Naive thymus-derived CD4-positive, alpha-beta T cell (primary cell): ENCODE data around the gene DTWD1. TPM values are rescaled to one million over a fixed set of nuclear protein-coding genes. Genes with fewer than 3 reads are reported as not detected.
"Not testable (repeated sequence)": the region's sequence is repeated elsewhere in the genome, so short reads cannot be mapped to it uniquely, and the experiment has no call there.

ENCODE experiments used
- ATAC-seq: fragments of 150-1000 bp; cut with Tn5 transposase; 2 replicates; pipeline ENCODE4 v1.10.0; 2021; ENCODE audit warnings: mild to moderate bottlenecking, moderate library complexity
- CTCF ChIA-PET: fragments of 350-600 bp; sonication (Branson Sonifier 250); formaldehyde crosslinking; loops from one replicate; lab custom pipeline; 2021; ENCODE audit warnings: antibody characterized with exemption; lab: Charles Lee
- POLR2A ChIA-PET: fragments of 350-600 bp; sonication (Branson Sonifier 250); formaldehyde crosslinking; loops from one replicate; lab custom pipeline; 2021; ENCODE audit warnings: antibody characterized with exemption, inconsistent platforms; lab: Charles Lee
- DNase-seq, 9 donors: peaks; one replicate each; pipeline versions ENCODE4 v3.0.0 to v3.0.0-alpha.2; 2020 to 2022; ENCODE audit warnings: mixed read lengths in 1 of 9
- H3K27ac ChIP-seq: one replicate; pipeline ENCODE4 v1.7.0; 2013; ENCODE audit warnings: mild to moderate bottlenecking, low read depth, low read length, moderate library complexity
- H3K27me3 ChIP-seq, 2 donors: one replicate each; pipeline ENCODE4 v1.7.0; 2013; ENCODE audit warnings: low read length in 2 of 2, mild to moderate bottlenecking in 2 of 2, moderate library complexity in 2 of 2; ENCODE audit not compliant: control insufficient read depth in 2 of 2, insufficient read depth in 2 of 2
- H3K36me3 ChIP-seq, 3 experiments: 1 replicate in 2 of 3; 2 replicates in 1 of 3; pipeline ENCODE4 v1.7.0; 2013; ENCODE audit warnings: low read length in 3 of 3, mild to moderate bottlenecking in 3 of 3, moderate library complexity in 1 of 3; ENCODE audit not compliant: insufficient read depth in 3 of 3, control insufficient read depth in 2 of 3
- H3K4me1 ChIP-seq, 2 donors: one replicate each; pipeline ENCODE4 v1.7.0; 2013; ENCODE audit warnings: low read length in 2 of 2, mild to moderate bottlenecking in 2 of 2, moderate library complexity in 1 of 2; ENCODE audit not compliant: control insufficient read depth in 2 of 2, insufficient read depth in 2 of 2
- H3K4me3 ChIP-seq: 2 replicates; pipeline ENCODE4 v1.7.0; 2013; ENCODE audit warnings: mild to moderate bottlenecking, low read length
- H3K9me3 ChIP-seq, 3 experiments: 1 replicate in 2 of 3; 2 replicates in 1 of 3; pipeline ENCODE4 v1.7.0; 2013; ENCODE audit warnings: low read length in 3 of 3; ENCODE audit not compliant: control insufficient read depth in 2 of 3
- H3K27ac Mint-ChIP-seq, 9 donors: one replicate each; pipeline ENCODE4 v1.8.0; 2020 to 2022; ENCODE audit warnings: mixed read lengths in 9 of 9, mild to moderate bottlenecking in 8 of 9, moderate library complexity in 5 of 9, inconsistent platforms in 2 of 9
- H3K27me3 Mint-ChIP-seq, 5 donors: one replicate each; pipeline ENCODE4 v1.8.0; 2021 to 2022; ENCODE audit warnings: mixed read lengths in 5 of 5, mild to moderate bottlenecking in 1 of 5
- H3K36me3 Mint-ChIP-seq, 5 donors: one replicate each; pipeline ENCODE4 v1.8.0; 2020 to 2022; ENCODE audit warnings: mixed read lengths in 5 of 5, mild to moderate bottlenecking in 3 of 5, inconsistent platforms in 1 of 5
- H3K4me1 Mint-ChIP-seq, 7 donors: one replicate each; pipeline ENCODE4 v1.8.0; 2020 to 2022; ENCODE audit warnings: mixed read lengths in 7 of 7, mild to moderate bottlenecking in 3 of 7, inconsistent platforms in 1 of 7
- H3K4me3 Mint-ChIP-seq, 10 donors: one replicate each; pipeline ENCODE4 v1.8.0; 2020 to 2022; ENCODE audit warnings: mild to moderate bottlenecking in 10 of 10, mixed read lengths in 10 of 10, moderate library complexity in 6 of 10, inconsistent platforms in 2 of 10
- H3K9me3 Mint-ChIP-seq, 11 donors: one replicate each; pipeline ENCODE4 v1.8.0; 2020 to 2022; ENCODE audit warnings: mixed read lengths in 11 of 11, mild to moderate bottlenecking in 4 of 11, inconsistent platforms in 1 of 11, moderate library complexity in 1 of 11
- intact Hi-C, 2 donors: fragments of 100-400 bp; cut with micrococcal nuclease; formaldehyde crosslinking; loops; one replicate each; pipeline ENCODE4 v1.15.1; 2023
- polyA plus RNA-seq, 2 donors: library from polyadenylated mRNA; unstranded; fragments of 300-500 nt; fragmentation: Illumina TruSeq; gene quantifications; one replicate each; pipeline ENCODE4 v1.2.3, GENCODE V29; 2021
- total RNA-seq, 6 experiments: library from RNA in 5 of 6; stranded (reverse) in 5 of 6; gene quantifications; 1 replicate in 5 of 6; 2 replicates in 1 of 6; pipeline ENCODE4 v1.2.3 and lab custom pipeline; 2021 to 2026

DTWD1 gene
- total and polyA plus RNA-seq, 7 experiments from 2014 or later = 14.3 to 31.0 (median 21.6) TPM

DNA sequence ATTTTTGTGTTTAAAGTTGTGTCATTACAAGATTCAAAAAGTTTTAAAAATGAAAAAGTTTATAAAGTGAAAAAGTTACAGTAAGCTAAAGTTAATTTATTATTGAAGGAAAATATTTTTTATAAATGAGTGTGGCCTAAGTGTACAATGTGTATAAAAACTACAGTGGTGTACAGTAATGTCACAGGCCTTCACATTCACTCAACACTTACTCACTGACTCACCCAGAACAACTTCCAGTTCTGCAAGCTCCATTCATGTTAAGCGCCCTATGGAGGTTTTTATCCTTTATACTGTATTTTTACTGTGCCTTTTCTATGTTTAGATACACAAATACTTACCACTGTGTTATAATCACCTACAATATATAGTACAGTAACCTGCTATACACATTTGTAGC is 76.3 kb downstream of the DTWD1 start:
- Histone ChIP-seq H3K4me3 (no peak overlapping the region), H3K9me3 (no peaks in the 10 kb centered on the region), H3K27me3 (no peaks in the 10 kb centered on the region), H3K4me1 (no peaks in the 10 kb centered on the region), H3K27ac (no peak overlapping the region), H3K36me3 (no peaks in the 10 kb centered on the region)
- Mint-ChIP-seq H3K27me3 (peaks cover 0 to 11% (median 0%) of the 10 kb centered on the region in 5 donors), H3K4me1 (no peaks in the 10 kb centered on the region), H3K9me3 (no peaks in the 10 kb centered on the region), H3K36me3 (no peaks in the 10 kb centered on the region), H3K27ac (no peak overlapping the region), H3K4me3 (no peak overlapping the region)
- ChIA-PET CTCF (no interaction called here), POLR2A (no interaction called here)
- ATAC-seq = no peak
- no peak for DNase-seq
- intact Hi-C loops = no loop called here

DNA sequence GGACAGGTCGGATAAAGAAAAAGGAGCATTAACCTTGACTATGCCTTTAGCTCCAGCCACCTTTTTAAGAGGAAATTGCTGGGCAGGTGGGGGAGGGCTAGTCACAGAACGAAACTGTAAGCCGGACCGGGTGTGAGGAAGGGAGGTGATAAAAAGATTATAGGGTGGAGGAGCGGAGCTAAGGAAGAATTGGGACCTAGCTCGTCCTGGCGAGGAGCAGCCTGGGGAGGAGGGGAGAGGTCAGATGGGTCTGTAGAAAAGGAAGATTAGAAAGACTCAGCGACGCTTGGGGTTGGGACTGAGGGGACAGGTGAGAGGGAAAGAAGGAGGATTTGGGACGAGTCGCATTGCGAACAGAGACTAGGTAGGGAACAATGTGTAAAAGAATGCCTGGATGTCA is 82.1 kb downstream of the DTWD1 start:
- CTCF ChIA-PET, H3K9me3 Mint-ChIP-seq, H3K9me3 ChIP-seq, H3K36me3 Mint-ChIP-seq, H3K36me3 ChIP-seq, ATAC-seq, H3K4me1 ChIP-seq, H3K27me3 ChIP-seq, H3K4me1 Mint-ChIP-seq, H3K4me3 ChIP-seq, H3K27ac ChIP-seq, H3K27me3 Mint-ChIP-seq, intact Hi-C loops, DNase-seq, H3K4me3 Mint-ChIP-seq, POLR2A ChIA-PET, H3K27ac Mint-ChIP-seq: not testable (repeated sequence)

Other genes with a start within 250 kb of the DTWD1 start
- gene FGF7, start 197.8 kb upstream of the DTWD1 start, total RNA-seq = under 1 TPM; 0.05 to 0.34 (median 0.08) TPM
- under 1 TPM in 1 of 2 donors, not detected in 1; 0.11 TPM for gene FGF7, start 197.8 kb upstream of the DTWD1 start, polyA plus RNA-seq
- 10 to 100 TPM in 2 of 5 experiments, 1 to 10 TPM in 3; 3.7 to 16.5 (median 8.2) TPM for gene FAM227B, start 230 bp upstream of the DTWD1 start, total RNA-seq
- 10 to 100 TPM; 14.8 to 25.1 TPM for gene FAM227B, start 230 bp upstream of the DTWD1 start, polyA plus RNA-seq